CD4-positive, alpha-beta T cell (primary cell): ENCODE results near the gene TLCD3B. TPM values are rescaled to one million over a fixed set of nuclear protein-coding genes. Genes with fewer than 3 reads are reported as not detected.

Experiments used
- ATAC-seq: fragments of 200-7000 bp; cut with Tn5 transposase; one replicate; pipeline ENCODE4 v1.10.0; 2022; ENCODE audit warnings: mild to moderate bottlenecking; ENCODE audit not compliant: poor library complexity
- CTCF ChIA-PET: fragments of 350-600 bp; sonication (Branson Sonifier 250); formaldehyde crosslinking; loops from one replicate; lab custom pipeline; 2021; ENCODE audit warnings: antibody characterized with exemption, inconsistent platforms; lab: Charles Lee
- POLR2A ChIA-PET: fragments of 350-600 bp; sonication (Branson Sonifier 250); formaldehyde crosslinking; loops from one replicate; lab custom pipeline; 2021; ENCODE audit warnings: antibody characterized with exemption, inconsistent platforms; lab: Charles Lee
- DNase-seq, 14 experiments: peaks; one replicate each; pipeline ENCODE4 v3.0.0-alpha.2; 2013 to 2020; ENCODE audit warnings: mixed read lengths in 2 of 14
- H3K27ac ChIP-seq, 2 donors: one replicate each; pipeline versions ENCODE4 v1.5.1 to v1.7.0; 2013; ENCODE audit warnings: low read length in 2 of 2, low read depth in 1 of 2, mild to moderate bottlenecking in 1 of 2
- H3K27me3 ChIP-seq, 2 experiments: 1 replicate in 1 of 2; 2 replicates in 1 of 2; pipeline versions ENCODE4 v1.6.1 to v1.7.0; 2013; ENCODE audit warnings: low read length in 2 of 2, control low read depth in 1 of 2, mild to moderate bottlenecking in 1 of 2, moderate library complexity in 1 of 2; ENCODE audit not compliant: insufficient read depth in 2 of 2, control insufficient read depth in 1 of 2
- H3K36me3 ChIP-seq: one replicate; pipeline ENCODE4 v1.6.1; 2013; ENCODE audit warnings: low read length, control low read depth; ENCODE audit not compliant: insufficient read depth
- H3K4me1 ChIP-seq: one replicate; pipeline ENCODE4 v1.6.1; 2013; ENCODE audit warnings: low read length, control low read depth; ENCODE audit not compliant: insufficient read depth
- H3K4me3 ChIP-seq: one replicate; pipeline ENCODE4 v1.5.1; 2013; ENCODE audit warnings: mild to moderate bottlenecking, low read length, moderate library complexity
- H3K9me3 ChIP-seq, 2 experiments: 1 replicate in 1 of 2; 2 replicates in 1 of 2; pipeline versions ENCODE4 v1.6.1 to v1.7.0; 2013; ENCODE audit warnings: low read length in 2 of 2, mild to moderate bottlenecking in 2 of 2, control low read depth in 1 of 2, moderate library complexity in 1 of 2; ENCODE audit not compliant: control insufficient read depth in 1 of 2, insufficient read depth in 1 of 2
- H3K27ac Mint-ChIP-seq: one replicate; pipeline ENCODE4 v1.8.0; 2020; ENCODE audit warnings: mixed read lengths
- H3K27me3 Mint-ChIP-seq: one replicate; pipeline ENCODE4 v1.8.0; 2021; ENCODE audit warnings: mixed read lengths
- H3K36me3 Mint-ChIP-seq: one replicate; pipeline ENCODE4 v1.8.0; 2021; ENCODE audit warnings: low read depth, mixed read lengths
- H3K4me1 Mint-ChIP-seq: one replicate; pipeline ENCODE4 v1.8.0; 2021; ENCODE audit warnings: low read depth, mixed read lengths
- H3K4me3 Mint-ChIP-seq: one replicate; pipeline ENCODE4 v1.8.0; 2020; ENCODE audit warnings: mild to moderate bottlenecking, mixed read lengths
- H3K9me3 Mint-ChIP-seq: one replicate; pipeline ENCODE4 v1.8.0; 2020; ENCODE audit warnings: mixed read lengths
- CTCF ChIP-seq: fragments of 200-600 bp; IDR thresholded peaks from one replicate; pipeline ENCODE4 v1.8.0; 2022; ENCODE audit warnings: antibody characterized with exemption, mild to moderate bottlenecking
- intact Hi-C, 2 experiments: fragments of 100-400 bp; cut with DNase I in 1 of 2; cut with micrococcal nuclease in 1 of 2; formaldehyde crosslinking; loops; one replicate each; pipeline versions ENCODE4 v1.15.1 to v1.9.0; 2023 to 2025; cut with DNase I, micrococcal nuclease
- total RNA-seq, 174 experiments: library from RNA in 2 of 174; stranded (reverse) in 2 of 174; gene quantifications; one replicate each; pipeline ENCODE4 v1.2.3 and lab custom pipeline; 2021 to 2026

TLCD3B gene
- total RNA-seq, 2 experiments from 2014 or later = not detected

GRCh38 chr16:30051518-30051917, 20.4 kb upstream of the TLCD3B start:
- Histone ChIP-seq H3K27ac (no peak overlapping the region), H3K27me3 (no peaks in the 10 kb centered on the region), H3K9me3 (no peaks in the 10 kb centered on the region), H3K36me3 (no peaks in the 10 kb centered on the region), H3K4me1 (peaks cover 24% of the 10 kb centered on the region), H3K4me3 (no peak overlapping the region)
- intact Hi-C loops = loop anchor here in 1 of 2 experiments (5.0 kb wide), 1 partner anchor 54 kb away; the partner anchor contains the start of genes HIRIP3 and INO80E
- peak overlapping the region; percentile 62 for H3K27ac Mint-ChIP-seq
- H3K4me1 Mint-ChIP-seq = peaks cover 22% of the 10 kb centered on the region
- H3K9me3 Mint-ChIP-seq = no peaks in the 10 kb centered on the region
- H3K27me3 Mint-ChIP-seq = no peaks in the 10 kb centered on the region
- POLR2A ChIA-PET = no interaction called here
- no peak for TF ChIP-seq CTCF
- CTCF ChIA-PET = interaction anchor here (0.7 kb wide), 1 partner anchor 31 kb away, joined by 3 read pairs; no protein-coding TSS in a partner anchor
- DNase-seq (no peak), ATAC-seq (no peak)
- H3K4me3 Mint-ChIP-seq = peak overlapping the region; percentile 84
- H3K36me3 Mint-ChIP-seq = no peaks in the 10 kb centered on the region

DNA sequence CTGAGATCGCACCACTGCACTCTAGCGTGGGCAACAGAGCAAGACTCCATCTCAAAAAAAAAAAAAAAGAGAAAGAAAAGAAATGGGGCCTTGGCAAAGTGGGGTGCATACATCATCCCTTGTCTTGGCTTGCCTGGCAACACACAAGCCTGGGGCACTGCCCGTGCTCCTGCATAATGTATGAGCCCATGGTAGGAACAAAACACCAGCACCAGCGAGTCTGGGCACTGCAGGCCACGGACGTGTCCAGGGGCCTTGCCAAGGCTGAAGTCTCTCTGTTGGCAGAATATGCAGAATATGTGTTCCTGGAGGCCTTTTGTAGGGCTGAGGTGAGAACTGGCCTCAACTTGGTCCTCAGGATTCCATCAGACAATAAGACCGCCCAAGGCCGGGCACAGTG, 18.8 kb upstream of the TLCD3B start:
- Histone ChIP-seq H3K4me1 (peaks cover 16% of the 10 kb centered on the region), H3K27ac (no peak overlapping the region), H3K9me3 (no peaks in the 10 kb centered on the region), H3K4me3 (no peak overlapping the region), H3K36me3 (no peaks in the 10 kb centered on the region), H3K27me3 (no peaks in the 10 kb centered on the region)
- Mint-ChIP-seq H3K36me3 (no peaks in the 10 kb centered on the region), H3K9me3 (no peaks in the 10 kb centered on the region), H3K27ac (no peak overlapping the region), H3K4me3 (no peak overlapping the region), H3K27me3 (no peaks in the 10 kb centered on the region), H3K4me1 (peaks cover 17% of the 10 kb centered on the region)
- intact Hi-C loops = loop anchor here in 1 of 2 experiments (5.0 to 10.0 kb wide), 2 partner anchors 53 to 585 kb away; partner anchors contain the start of genes HIRIP3 and INO80E
- no peak for ATAC-seq
- POLR2A ChIA-PET = no interaction called here
- no peak for TF ChIP-seq CTCF
- CTCF ChIA-PET = no interaction called here
- no peak for DNase-seq

DNA sequence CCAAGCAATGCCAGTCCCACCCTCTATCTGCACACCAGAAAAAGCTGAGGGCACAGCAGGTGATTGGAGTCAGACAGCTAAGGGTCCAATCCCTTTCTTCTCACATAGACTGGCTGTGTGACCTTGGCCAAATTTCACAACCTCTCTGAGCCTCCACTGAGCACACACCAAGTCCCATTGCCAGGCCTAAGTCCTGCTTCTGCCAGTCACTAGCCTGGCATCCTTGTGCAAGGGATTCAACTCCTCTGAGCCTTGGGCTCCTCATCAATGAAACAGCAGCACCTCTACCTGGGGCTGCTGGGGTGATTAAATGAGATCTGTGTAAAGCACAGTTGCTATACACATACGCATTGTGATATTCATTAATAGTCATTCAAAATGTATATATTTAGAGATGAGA, 15.5 kb upstream of the TLCD3B start:
- H3K36me3 ChIP-seq = no peaks in the 10 kb centered on the region
- intact Hi-C loops = loop anchor here in 1 of 2 experiments (10.0 kb wide), 1 partner anchor 588 kb away; no protein-coding TSS in a partner anchor
- Mint-ChIP-seq H3K27me3 (no peaks in the 10 kb centered on the region), H3K27ac (no peak overlapping the region), H3K36me3 (no peaks in the 10 kb centered on the region), H3K4me1 (peaks cover 2% of the 10 kb centered on the region), H3K9me3 (no peaks in the 10 kb centered on the region), H3K4me3 (no peak overlapping the region)
- ChIA-PET CTCF (no interaction called here), POLR2A (no interaction called here)
- no peaks in the 10 kb centered on the region for H3K9me3 ChIP-seq
- ATAC-seq (no peak), DNase-seq (no peak)
- H3K4me3 ChIP-seq = no peak overlapping the region
- no peaks in the 10 kb centered on the region for H3K4me1 ChIP-seq
- no peak for TF ChIP-seq CTCF
- no peaks in the 10 kb centered on the region for H3K27me3 ChIP-seq
- H3K27ac ChIP-seq = no peak overlapping the region
